ENCODE measurements around the gene RBFOX1.

DNA sequence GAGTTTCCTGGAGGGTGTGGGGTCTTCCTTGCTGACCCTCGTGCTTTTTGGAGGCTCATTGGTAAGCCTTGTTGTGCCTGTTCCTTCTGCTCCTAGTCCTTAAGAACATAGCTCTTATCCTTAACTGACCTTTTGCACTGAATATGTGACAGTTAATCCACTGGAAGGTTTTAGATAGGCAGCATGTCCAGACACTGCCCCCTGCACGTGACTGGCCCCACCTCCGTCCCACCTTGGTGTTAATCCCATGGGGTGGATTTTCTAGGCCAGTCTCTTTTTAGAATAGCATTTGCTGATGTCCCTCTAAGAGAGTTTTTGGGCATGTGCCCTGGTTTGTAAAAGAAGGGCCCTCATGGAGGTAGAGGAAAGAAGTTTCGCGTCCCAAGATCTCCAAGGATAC is 58.3 kb downstream of the RBFOX1 start:
- TF ChIP-seq, protein P1, sequence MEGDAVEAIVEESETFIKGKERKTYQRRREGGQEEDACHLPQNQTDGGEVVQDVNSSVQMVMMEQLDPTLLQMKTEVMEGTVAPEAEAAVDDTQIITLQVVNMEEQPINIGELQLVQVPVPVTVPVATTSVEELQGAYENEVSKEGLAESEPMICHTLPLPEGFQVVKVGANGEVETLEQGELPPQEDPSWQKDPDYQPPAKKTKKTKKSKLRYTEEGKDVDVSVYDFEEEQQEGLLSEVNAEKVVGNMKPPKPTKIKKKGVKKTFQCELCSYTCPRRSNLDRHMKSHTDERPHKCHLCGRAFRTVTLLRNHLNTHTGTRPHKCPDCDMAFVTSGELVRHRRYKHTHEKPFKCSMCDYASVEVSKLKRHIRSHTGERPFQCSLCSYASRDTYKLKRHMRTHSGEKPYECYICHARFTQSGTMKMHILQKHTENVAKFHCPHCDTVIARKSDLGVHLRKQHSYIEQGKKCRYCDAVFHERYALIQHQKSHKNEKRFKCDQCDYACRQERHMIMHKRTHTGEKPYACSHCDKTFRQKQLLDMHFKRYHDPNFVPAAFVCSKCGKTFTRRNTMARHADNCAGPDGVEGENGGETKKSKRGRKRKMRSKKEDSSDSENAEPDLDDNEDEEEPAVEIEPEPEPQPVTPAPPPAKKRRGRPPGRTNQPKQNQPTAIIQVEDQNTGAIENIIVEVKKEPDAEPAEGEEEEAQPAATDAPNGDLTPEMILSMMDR (IDR thresholded peaks at IDR 0.05): no peak
- TF ChIP-seq EZH2 (IDR thresholded peaks at IDR 0.05; ENCODE audit: borderline replicate concordance, insufficient read depth, low read depth, low read length, poor library complexity, severe bottlenecking): no peak
